HepG2 (cell line): ENCODE data around the gene BUB1B.
"Not testable (repeated sequence)": the region's sequence is repeated elsewhere in the genome, so short reads cannot be mapped to it uniquely, and the experiment has no call there.

Experiments
- EHMT2 ChIP-seq: fragments of 200-600 bp; sonication (generic); IDR thresholded peaks from 2 replicates; pipeline ENCODE4 v1.7.0; 2017; ENCODE audit warnings: antibody characterized with exemption, low read depth, low read length, borderline replicate concordance
- KLF6 ChIP-seq: IDR thresholded peaks from 2 replicates; pipeline ENCODE4 v1.8.0; 2016; ENCODE audit warnings: missing biosample characterization, missing genetic modification reagents
- ZNF629 ChIP-seq: sonication (generic); formaldehyde crosslinking; conservative IDR thresholded peaks from 2 replicates; pipeline ENCODE4 v1.5.0; 2020; ENCODE audit warnings: missing genetic modification reagents

- not testable (repeated sequence) for TF ChIP-seq ZNF629, EHMT2, KLF6
These were observed 36.0 kb upstream of the BUB1B start for GRCh38 chr15:40124807-40125285.
